GM19043 (cell line): ENCODE measurements around the gene CHD2.
"Not testable (repeated sequence)": the region's sequence is repeated elsewhere in the genome, so short reads cannot be mapped to it uniquely, and the experiment has no call there.

ENCODE experiments used
- ATAC-seq: cut with Tn5 transposase; IDR thresholded peaks from one replicate; pipeline ENCODE4 v1.9.1; 2021; ENCODE audit warnings: low read depth; ENCODE audit not compliant: unreplicated experiment

CHD2 gene

GRCh38 chr15:92899948-92900730, at the start of gene CHD2:
Gene CHD2, plus strand, starts transcription at chr15:92900324. Its CDS starts 914 bp downstream, at chr15:92901238.
- peak; percentile 60 for ATAC-seq

- no peak for ATAC-seq
Measured at GRCh38 chr15:92853222-92853621, 46.9 kb upstream of the CHD2 start.

- ATAC-seq = no peak
Measured at GRCh38 chr15:92861742-92862141, 38.4 kb upstream of the CHD2 start.

- ATAC-seq = no peak
Measured at GRCh38 chr15:92864127-92864814, 35.9 kb upstream of the CHD2 start.

GRCh38 chr15:92869263-92869940, 30.7 kb upstream of the CHD2 start:
- ATAC-seq = no peak

- ATAC-seq = no peak
Measured at GRCh38 chr15:92870010-92870591, 30.0 kb upstream of the CHD2 start.

- not testable (repeated sequence) for ATAC-seq
Measured at GRCh38 chr15:92872967-92873366, 27.2 kb upstream of the CHD2 start.

- no peak for ATAC-seq
Measured at GRCh38 chr15:92877000-92877399, 23.1 kb upstream of the CHD2 start.

GRCh38 chr15:92877416-92877815, 22.7 kb upstream of the CHD2 start:
- ATAC-seq = no peak

- ATAC-seq = no peak
Measured at GRCh38 chr15:92878593-92879053, 21.5 kb upstream of the CHD2 start.

- no peak for ATAC-seq
Measured at GRCh38 chr15:92879949-92880725, 20.0 kb upstream of the CHD2 start.

- ATAC-seq = no peak
Measured at GRCh38 chr15:92880796-92881195, 19.3 kb upstream of the CHD2 start.

- ATAC-seq = no peak
Measured at GRCh38 chr15:92881211-92881754, 18.8 kb upstream of the CHD2 start.

- peak; percentile 96 for ATAC-seq
Measured at GRCh38 chr15:92881802-92882696, 18.1 kb upstream of the CHD2 start.

- peak; percentile 43 for ATAC-seq
Measured at GRCh38 chr15:92882697-92883162, 17.4 kb upstream of the CHD2 start.

GRCh38 chr15:92883163-92883875, 16.8 kb upstream of the CHD2 start:
- ATAC-seq = no peak

GRCh38 chr15:92883876-92884435, 16.2 kb upstream of the CHD2 start:
- ATAC-seq = no peak
